Vein endothelial cell (primary cell): ENCODE results near the gene GORASP2. TPM values are rescaled to one million over a fixed set of nuclear protein-coding genes. Genes with fewer than 3 reads are reported as not detected.

Experiments
- total RNA-seq: library from RNA; depleted of rRNA; stranded (reverse); fragments of >200 nt; gene quantifications from 2 replicates; pipeline ENCODE4 v1.2.3, GENCODE V29; 2012

The GORASP2 gene
- total RNA-seq, result 63.1 and 64.3 TPM in 2 replicates

GRCh38 chr2:170928824-170929685, at the start of gene GORASP2:
GORASP2 (plus strand) TSS chr2:170929253; CDS start chr2:170929341, 88 bp downstream.

Other genes with a start within 250 kb of the GORASP2 start
- under 0.01 TPM in 1 of 2 replicates, not detected in the other for gene SP5, start 213.9 kb upstream of the GORASP2 start, total RNA-seq
- gene ERICH2, start 158.9 kb upstream of the GORASP2 start, total RNA-seq, result not detected in 2 replicates
- gene GAD1, start 112.4 kb upstream of the GORASP2 start, total RNA-seq, result 0.33 TPM in 1 of 2 replicates, not detected in the other
- gene TLK1, start 231.6 kb downstream of the GORASP2 start, total RNA-seq, result 18.3 and 21.6 TPM in 2 replicates